ENCODE data around the gene LUZP2.

The LUZP2 gene

GRCh38 chr11:24679821-24680351 is 183.0 kb downstream of the LUZP2 start:
- peak; percentile 15 for DNase-seq (ENCODE audit: low read depth)
- no peaks in the 10 kb centered on the region for H3K4me1 ChIP-seq (ENCODE audit: control insufficient read depth, insufficient read depth, low read length)
- no peak overlapping the region for H3K9ac ChIP-seq (ENCODE audit: low read length)
- no peaks in the 10 kb centered on the region for H3K9me3 ChIP-seq (ENCODE audit: control insufficient read depth, low read length)
- no peaks in the 10 kb centered on the region for H3K36me3 ChIP-seq (ENCODE audit: control insufficient read depth, insufficient read depth, low read length, severe bottlenecking)
- H3K4me3 ChIP-seq (ENCODE audit: low read length) = no peak overlapping the region
- no peaks in the 10 kb centered on the region for H3K27me3 ChIP-seq (replicated peaks; ENCODE audit: control insufficient read depth, insufficient read depth, low read length)

DNA sequence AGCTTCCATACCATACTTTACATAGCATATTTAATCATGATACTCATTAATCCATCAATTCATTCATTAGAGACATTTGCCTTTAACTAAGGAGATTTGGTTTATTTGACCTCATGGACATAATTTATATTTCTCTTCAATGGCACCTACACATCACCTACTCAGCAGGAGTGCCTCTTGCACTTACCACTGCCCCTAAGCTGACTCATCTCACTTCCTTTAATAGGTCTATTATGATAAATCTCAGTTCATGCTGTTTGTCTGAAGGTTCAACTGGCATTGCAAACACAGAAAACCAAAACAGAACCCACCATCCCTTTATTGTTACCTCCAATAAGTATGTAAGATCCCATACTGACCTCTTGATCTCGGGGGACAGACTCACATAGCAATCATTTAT is 186.7 kb downstream of the LUZP2 start:
- DNase-seq (ENCODE audit: low read depth) = no peak
- no peaks in the 10 kb centered on the region for H3K27me3 ChIP-seq (replicated peaks; ENCODE audit: control insufficient read depth, insufficient read depth, low read length)
- H3K4me3 ChIP-seq (ENCODE audit: low read length) = no peak overlapping the region
- no peak overlapping the region for H3K9ac ChIP-seq (ENCODE audit: low read length)
- no peaks in the 10 kb centered on the region for H3K36me3 ChIP-seq (ENCODE audit: control insufficient read depth, insufficient read depth, low read length, severe bottlenecking)
- no peaks in the 10 kb centered on the region for H3K4me1 ChIP-seq (ENCODE audit: control insufficient read depth, insufficient read depth, low read length)
- no peaks in the 10 kb centered on the region for H3K9me3 ChIP-seq (ENCODE audit: control insufficient read depth, low read length)

GRCh38 chr11:24685821-24686220 is 189.0 kb downstream of the LUZP2 start:
- Histone ChIP-seq H3K4me1 (ENCODE audit: control insufficient read depth, insufficient read depth, low read length) (no peaks in the 10 kb centered on the region), H3K9ac (ENCODE audit: low read length) (no peak overlapping the region), H3K4me3 (ENCODE audit: low read length) (no peak overlapping the region), H3K9me3 (ENCODE audit: control insufficient read depth, low read length) (no peaks in the 10 kb centered on the region), H3K36me3 (ENCODE audit: control insufficient read depth, insufficient read depth, low read length, severe bottlenecking) (no peaks in the 10 kb centered on the region), H3K27me3 (replicated peaks; ENCODE audit: control insufficient read depth, insufficient read depth, low read length) (no peaks in the 10 kb centered on the region)
- peak; percentile 38 for DNase-seq (ENCODE audit: low read depth)

GRCh38 chr11:24687531-24688147 is 190.8 kb downstream of the LUZP2 start:
- DNase-seq (ENCODE audit: low read depth) = no peak
- H3K4me3 ChIP-seq (ENCODE audit: low read length) = no peak overlapping the region
- H3K4me1 ChIP-seq (ENCODE audit: control insufficient read depth, insufficient read depth, low read length) = no peaks in the 10 kb centered on the region
- H3K9me3 ChIP-seq (ENCODE audit: control insufficient read depth, low read length) = no peaks in the 10 kb centered on the region
- no peak overlapping the region for H3K9ac ChIP-seq (ENCODE audit: low read length)
- no peaks in the 10 kb centered on the region for H3K27me3 ChIP-seq (replicated peaks; ENCODE audit: control insufficient read depth, insufficient read depth, low read length)
- H3K36me3 ChIP-seq (ENCODE audit: control insufficient read depth, insufficient read depth, low read length, severe bottlenecking) = no peaks in the 10 kb centered on the region

DNA sequence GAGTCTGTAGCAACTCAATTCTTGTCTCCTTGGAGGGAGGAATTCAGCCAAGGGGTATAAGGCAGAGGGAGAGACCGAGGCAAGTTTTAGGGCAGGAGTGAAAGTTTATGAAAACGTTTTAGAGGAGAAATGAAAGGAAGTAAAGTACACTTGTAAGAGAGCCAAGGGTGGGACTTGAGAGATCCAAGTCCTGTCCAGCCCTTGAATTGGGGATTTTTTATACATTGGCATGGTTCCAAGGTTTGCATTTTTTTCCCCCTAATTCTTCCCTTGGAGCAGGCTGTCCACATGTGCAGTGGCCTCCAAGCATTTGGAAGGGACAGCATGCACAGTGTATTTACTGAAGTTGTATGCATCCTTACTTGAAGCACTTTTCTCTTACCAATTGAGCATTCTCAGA is 192.1 kb downstream of the LUZP2 start:
- H3K9ac ChIP-seq (ENCODE audit: low read length) = no peak overlapping the region
- H3K4me3 ChIP-seq (ENCODE audit: low read length) = no peak overlapping the region
- no peaks in the 10 kb centered on the region for H3K36me3 ChIP-seq (ENCODE audit: control insufficient read depth, insufficient read depth, low read length, severe bottlenecking)
- no peak for DNase-seq (ENCODE audit: low read depth)
- no peaks in the 10 kb centered on the region for H3K9me3 ChIP-seq (ENCODE audit: control insufficient read depth, low read length)
- no peaks in the 10 kb centered on the region for H3K27me3 ChIP-seq (replicated peaks; ENCODE audit: control insufficient read depth, insufficient read depth, low read length)
- no peaks in the 10 kb centered on the region for H3K4me1 ChIP-seq (ENCODE audit: control insufficient read depth, insufficient read depth, low read length)

GRCh38 chr11:24697522-24698111 is 200.8 kb downstream of the LUZP2 start:
- H3K4me3 ChIP-seq (ENCODE audit: low read length) = no peak overlapping the region
- H3K36me3 ChIP-seq (ENCODE audit: control insufficient read depth, insufficient read depth, low read length, severe bottlenecking) = no peaks in the 10 kb centered on the region
- H3K9me3 ChIP-seq (ENCODE audit: control insufficient read depth, low read length) = peaks cover 4% of the 10 kb centered on the region
- DNase-seq (ENCODE audit: low read depth) = peak; percentile 28
- H3K4me1 ChIP-seq (ENCODE audit: control insufficient read depth, insufficient read depth, low read length) = no peaks in the 10 kb centered on the region
- H3K27me3 ChIP-seq (replicated peaks; ENCODE audit: control insufficient read depth, insufficient read depth, low read length) = no peaks in the 10 kb centered on the region
- H3K9ac ChIP-seq (ENCODE audit: low read length) = no peak overlapping the region

DNA sequence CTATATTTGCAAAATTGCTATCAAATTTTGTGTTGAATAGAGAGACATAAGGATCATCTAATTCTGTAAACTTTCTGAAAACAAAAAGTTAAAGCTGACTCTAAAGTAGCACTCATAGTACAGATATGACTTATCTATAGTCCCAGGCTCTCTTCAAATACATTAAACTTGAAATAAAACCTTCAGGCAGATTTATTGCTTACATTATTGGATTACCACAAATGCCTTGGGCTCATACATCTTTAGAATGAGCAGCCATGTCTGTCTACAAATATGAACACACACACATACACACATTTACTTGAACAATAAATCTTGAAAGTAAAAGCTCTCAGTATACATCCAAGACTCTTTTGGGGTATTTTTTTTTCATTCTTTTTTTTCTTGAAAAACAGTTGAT is 207.9 kb downstream of the LUZP2 start:
- DNase-seq (ENCODE audit: low read depth) = no peak

DNA sequence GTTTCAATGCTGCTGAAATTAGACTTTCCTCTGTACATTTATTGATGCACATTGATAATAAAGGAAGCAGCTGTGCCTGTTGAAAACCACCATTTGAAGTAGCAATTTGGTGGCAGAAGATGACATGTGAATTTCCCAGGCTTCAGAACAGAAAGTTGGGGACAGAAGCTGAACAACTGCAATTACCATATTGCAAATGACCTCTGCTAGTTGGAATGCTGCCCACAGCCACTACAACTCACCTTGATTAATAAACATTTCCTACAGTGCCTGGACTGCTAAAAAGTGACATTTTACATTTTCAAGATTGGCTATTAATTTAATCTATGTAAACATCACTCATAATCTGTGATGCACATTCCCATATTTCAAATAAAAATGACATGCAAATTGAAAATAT is 208.6 kb downstream of the LUZP2 start:
- H3K4me3 ChIP-seq (ENCODE audit: low read length) = no peak overlapping the region
- H3K9ac ChIP-seq (ENCODE audit: low read length) = no peak overlapping the region
- no peaks in the 10 kb centered on the region for H3K4me1 ChIP-seq (ENCODE audit: control insufficient read depth, insufficient read depth, low read length)
- H3K27me3 ChIP-seq (replicated peaks; ENCODE audit: control insufficient read depth, insufficient read depth, low read length) = no peaks in the 10 kb centered on the region
- DNase-seq (ENCODE audit: low read depth) = no peak
- H3K36me3 ChIP-seq (ENCODE audit: control insufficient read depth, insufficient read depth, low read length, severe bottlenecking) = no peaks in the 10 kb centered on the region
- H3K9me3 ChIP-seq (ENCODE audit: control insufficient read depth, low read length) = no peaks in the 10 kb centered on the region

More for the DNA sequence above, 207.9 kb downstream of the LUZP2 start:
- Histone ChIP-seq H3K9ac (ENCODE audit: low read length) (no peak overlapping the region), H3K27me3 (replicated peaks; ENCODE audit: control insufficient read depth, insufficient read depth, low read length) (no peaks in the 10 kb centered on the region), H3K4me1 (ENCODE audit: control insufficient read depth, insufficient read depth, low read length) (no peaks in the 10 kb centered on the region), H3K4me3 (ENCODE audit: low read length) (no peak overlapping the region), H3K36me3 (ENCODE audit: control insufficient read depth, insufficient read depth, low read length, severe bottlenecking) (no peaks in the 10 kb centered on the region), H3K9me3 (ENCODE audit: control insufficient read depth, low read length) (no peaks in the 10 kb centered on the region)

DNA sequence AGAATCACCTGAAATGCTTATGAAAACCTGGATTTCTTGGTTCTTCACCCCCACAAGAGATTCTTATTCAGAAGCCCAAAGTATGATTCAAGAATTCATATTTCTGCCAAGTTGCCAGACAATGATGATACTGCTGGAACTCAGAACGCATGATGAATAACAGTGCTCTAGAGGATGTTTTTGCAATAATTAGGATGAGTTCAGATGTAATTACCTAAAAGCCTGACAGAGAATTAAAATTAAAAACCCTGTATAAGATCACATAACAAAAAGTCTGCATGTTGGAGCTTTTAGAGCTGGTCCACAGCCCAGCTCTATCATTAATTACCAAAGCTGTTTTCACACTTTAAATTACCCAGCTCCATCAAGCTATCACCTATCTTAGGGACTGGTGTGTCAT is 211.8 kb downstream of the LUZP2 start:
- no peaks in the 10 kb centered on the region for H3K9me3 ChIP-seq (ENCODE audit: control insufficient read depth, low read length)
- H3K36me3 ChIP-seq (ENCODE audit: control insufficient read depth, insufficient read depth, low read length, severe bottlenecking) = no peaks in the 10 kb centered on the region
- H3K4me1 ChIP-seq (ENCODE audit: control insufficient read depth, insufficient read depth, low read length) = no peaks in the 10 kb centered on the region
- no peaks in the 10 kb centered on the region for H3K27me3 ChIP-seq (replicated peaks; ENCODE audit: control insufficient read depth, insufficient read depth, low read length)
- no peak for DNase-seq (ENCODE audit: low read depth)
- no peak overlapping the region for H3K4me3 ChIP-seq (ENCODE audit: low read length)
- no peak overlapping the region for H3K9ac ChIP-seq (ENCODE audit: low read length)

- no peak for DNase-seq (ENCODE audit: low read depth)
These were observed 213.2 kb downstream of the LUZP2 start for GRCh38 chr11:24709928-24710565.

DNA sequence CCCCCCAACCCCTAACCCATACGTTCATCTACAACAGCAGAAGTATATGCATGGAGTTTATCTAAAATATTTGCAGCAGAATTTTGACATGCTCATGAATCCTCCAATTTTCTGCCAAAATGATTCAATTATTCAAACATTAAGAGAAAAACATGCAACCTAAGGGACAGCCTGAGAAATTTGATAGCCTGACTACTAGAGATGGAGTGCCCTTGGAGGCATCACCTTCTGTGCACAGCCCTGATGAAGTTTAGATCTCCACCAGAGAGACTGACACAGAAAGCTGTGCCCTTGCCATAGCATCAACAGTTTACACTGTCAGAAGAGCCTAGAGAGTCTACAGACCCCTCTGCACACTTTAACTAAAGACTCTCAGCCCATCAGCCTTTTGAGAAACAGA is 217.7 kb downstream of the LUZP2 start:
- Histone ChIP-seq H3K27me3 (replicated peaks; ENCODE audit: control insufficient read depth, insufficient read depth, low read length) (no peaks in the 10 kb centered on the region), H3K4me3 (ENCODE audit: low read length) (no peak overlapping the region), H3K9me3 (ENCODE audit: control insufficient read depth, low read length) (peaks cover 4% of the 10 kb centered on the region), H3K36me3 (ENCODE audit: control insufficient read depth, insufficient read depth, low read length, severe bottlenecking) (no peaks in the 10 kb centered on the region), H3K4me1 (ENCODE audit: control insufficient read depth, insufficient read depth, low read length) (no peaks in the 10 kb centered on the region), H3K9ac (ENCODE audit: low read length) (no peak overlapping the region)
- no peak for DNase-seq (ENCODE audit: low read depth)

More at GRCh38 chr11:24709928-24710565, 213.2 kb downstream of the LUZP2 start:
- no peaks in the 10 kb centered on the region for H3K4me1 ChIP-seq (ENCODE audit: control insufficient read depth, insufficient read depth, low read length)
- no peaks in the 10 kb centered on the region for H3K36me3 ChIP-seq (ENCODE audit: control insufficient read depth, insufficient read depth, low read length, severe bottlenecking)
- H3K4me3 ChIP-seq (ENCODE audit: low read length) = no peak overlapping the region
- H3K9ac ChIP-seq (ENCODE audit: low read length) = no peak overlapping the region
- no peaks in the 10 kb centered on the region for H3K9me3 ChIP-seq (ENCODE audit: control insufficient read depth, low read length)
- no peaks in the 10 kb centered on the region for H3K27me3 ChIP-seq (replicated peaks; ENCODE audit: control insufficient read depth, insufficient read depth, low read length)
